Gastroesophageal sphincter (tissue), 4 donors: ENCODE measurements around the gene GNG12. TPM values are rescaled to one million over a fixed set of nuclear protein-coding genes. Genes with fewer than 3 reads are reported as not detected.

ENCODE experiments used
- ATAC-seq: fragments of 150-250 bp; one replicate; pipeline ENCODE4 v1.9.1; 2016; ENCODE audit warnings: mild to moderate bottlenecking, moderate library complexity
- H3K27ac ChIP-seq, 4 donors: fragments of 200-600 bp; sonication (generic) in 3 of 4; 1 replicate in 3 of 4; 2 replicates in 1 of 4; pipeline ENCODE4 v1.5.1; 2016 to 2019
- H3K27me3 ChIP-seq: fragments of 200-600 bp; sonication (generic); one replicate; pipeline ENCODE4 v1.5.1; 2019
- H3K36me3 ChIP-seq, 2 donors: fragments of 200-600 bp; sonication (generic); one replicate each; pipeline ENCODE4 v1.5.1; 2019; ENCODE audit warnings: control low read depth in 1 of 2
- H3K4me1 ChIP-seq, 3 donors: fragments of 200-600 bp; sonication (generic); 1 replicate in 2 of 3; 2 replicates in 1 of 3; pipeline ENCODE4 v1.5.1; 2016 to 2019; ENCODE audit warnings: control low read depth in 2 of 3
- H3K4me3 ChIP-seq, 2 donors: fragments of 200-600 bp; sonication (generic); one replicate each; pipeline ENCODE4 v1.5.1; 2019; ENCODE audit warnings: mild to moderate bottlenecking in 1 of 2, moderate library complexity in 1 of 2
- H3K9me3 ChIP-seq, 3 donors: fragments of 200-600 bp; sonication (generic); one replicate each; pipeline ENCODE4 v1.5.1; 2017 to 2019; ENCODE audit warnings: control low read depth in 2 of 3
- CTCF ChIP-seq, 4 experiments: fragments of 200-600 bp in 2 of 4; fragments of 450-650 bp in 2 of 4; sonication (generic) in 1 of 4; IDR thresholded peaks; one replicate each; pipeline ENCODE4 v1.5.1; 2017 to 2019; ENCODE audit warnings: antibody characterized with exemption in 4 of 4, mild to moderate bottlenecking in 2 of 4, moderate library complexity in 2 of 4
- EP300 ChIP-seq: sonication (generic); formaldehyde crosslinking; IDR thresholded peaks from one replicate; pipeline ENCODE4 v1.6.1; 2017; ENCODE audit warnings: antibody characterized with exemption, mild to moderate bottlenecking
- POLR2A ChIP-seq, 2 donors: fragments of 450-650 bp; IDR thresholded peaks; one replicate each; pipeline ENCODE4 v1.6.1; 2017; ENCODE audit warnings: antibody characterized with exemption in 2 of 2, mild to moderate bottlenecking in 2 of 2, moderate library complexity in 1 of 2
- POLR2AphosphoS5 ChIP-seq: sonication (generic); formaldehyde crosslinking; IDR thresholded peaks from one replicate; pipeline ENCODE4 v1.6.1; 2017; ENCODE audit warnings: antibody characterized with exemption
- WGBS, 2 donors: methylation state at CpG; one replicate each; pipeline ENCODE4 v1.1.5; 2018; ENCODE audit warnings: low coverage in 1 of 2; 5-methylcytosine and 5-hydroxymethylcytosine counted together
- total RNA-seq, 4 donors: library from RNA; depleted of rRNA; stranded (reverse); fragments of >200 nt; gene quantifications; one replicate each; pipeline ENCODE4 v1.1.0, GENCODE V29; 2016

GNG12 gene
- total RNA-seq, 4 donors from 2014 or later, result 135 to 175 (median 149) TPM

- Histone ChIP-seq H3K27me3 (no peaks in the 10 kb centered on the region), H3K4me3 (no peak overlapping the region), H3K9me3 (no peaks in the 10 kb centered on the region), H3K4me1 (peaks cover 28 to 100% (median 31%) of the 10 kb centered on the region in 3 donors), H3K27ac (peak overlapping the region in 2 of 4 donors; percentile 29 to 53), H3K36me3 (no peaks in the 10 kb centered on the region)
- WGBS, 2 donors, result 56 to 62% methylated on average over 1 of the region's 1 CpG
- TF ChIP-seq POLR2AphosphoS5 (no peak), CTCF (IDR thresholded peaks at IDR 0.05) (no peak), POLR2A (IDR thresholded peaks at IDR 0.05) (no peak), EP300 (no peak)
- peak; percentile 34 for ATAC-seq
Observed at GRCh38 chr1:67817319-67817718, 15.9 kb downstream of the GNG12 start.

- WGBS, 2 donors, result 100% methylated on average over 1 of the region's 6 CpGs; no CpG with 5 or more reads in 1 of the 2 donors
Observed at GRCh38 chr1:67816506-67816905, 16.8 kb downstream of the GNG12 start.

GRCh38 chr1:67816095-67816475 lies 17.2 kb downstream of the GNG12 start:
- Histone ChIP-seq H3K36me3 (no peaks in the 10 kb centered on the region), H3K4me3 (no peak overlapping the region), H3K27ac (peak overlapping the region in 3 of 4 donors; percentile 69 to 77 (median 71)), H3K27me3 (no peaks in the 10 kb centered on the region), H3K4me1 (peaks cover 26 to 100% (median 35%) of the 10 kb centered on the region in 3 donors), H3K9me3 (no peaks in the 10 kb centered on the region)
- 81 to 83% methylated on average over 1 to 3 of the region's 7 CpGs for WGBS, 2 donors
- no peak for ATAC-seq
- TF ChIP-seq POLR2A (IDR thresholded peaks at IDR 0.05), result no peak
- TF ChIP-seq CTCF (IDR thresholded peaks at IDR 0.05), result no peak
- TF ChIP-seq POLR2AphosphoS5, result no peak
- TF ChIP-seq EP300, result no peak

More at GRCh38 chr1:67816506-67816905, 16.8 kb downstream of the GNG12 start:
- Histone ChIP-seq H3K36me3 (no peaks in the 10 kb centered on the region), H3K27ac (peak overlapping the region in 3 of 4 donors; percentile 69 to 77 (median 71)), H3K4me3 (no peak overlapping the region), H3K4me1 (peaks cover 26 to 100% (median 35%) of the 10 kb centered on the region in 3 donors), H3K27me3 (no peaks in the 10 kb centered on the region), H3K9me3 (no peaks in the 10 kb centered on the region)
- ATAC-seq, result no peak
- TF ChIP-seq POLR2A (IDR thresholded peaks at IDR 0.05), result no peak
- TF ChIP-seq POLR2AphosphoS5, result no peak
- no peak for TF ChIP-seq EP300
- TF ChIP-seq CTCF (IDR thresholded peaks at IDR 0.05), result no peak

- Histone ChIP-seq H3K27me3 (no peaks in the 10 kb centered on the region), H3K9me3 (no peaks in the 10 kb centered on the region), H3K27ac (peak overlapping the region; percentile 69 to 91 (median 74)), H3K4me1 (peaks cover 26 to 100% (median 35%) of the 10 kb centered on the region in 3 donors), H3K4me3 (no peak overlapping the region), H3K36me3 (no peaks in the 10 kb centered on the region)
- ATAC-seq, result no peak
- 44 to 62% methylated on average over 6 to 12 of the region's 17 CpGs for WGBS, 2 donors
- TF ChIP-seq EP300 (no peak), CTCF (IDR thresholded peaks at IDR 0.05) (no peak), POLR2AphosphoS5 (no peak), POLR2A (IDR thresholded peaks at IDR 0.05) (no peak)
Observed at GRCh38 chr1:67815303-67816094, 17.8 kb downstream of the GNG12 start.
